Stimulated activated CD4-positive, alpha-beta T cell treated with anti-CD3 and anti-CD28 coated beads, Interleukin-1b, Interleukin-23, amount 100 ng/mL, for 48 hours (primary cell): ENCODE measurements around the gene ABHD1.

Source experiments
- DNase-seq: peaks from one replicate; pipeline ENCODE4 v3.0.0-alpha.2; 2020

ABHD1 gene

GRCh38 chr2:27138111-27138510, 14.5 kb downstream of the ABHD1 start:
- DNase-seq, result no peak

- DNase-seq, result no peak
Observed at GRCh38 chr2:27139310-27139709, 15.7 kb downstream of the ABHD1 start, which contains the start of gene PRR30. Gene PRR30, minus strand, starts transcription at chr2:27139410. Its CDS starts 1,081 bp downstream, at chr2:27138329.

- no peak for DNase-seq
Observed at GRCh38 chr2:27143285-27143684, 19.7 kb downstream of the ABHD1 start.

- DNase-seq, result no peak
Observed at GRCh38 chr2:27145682-27146081, 22.1 kb downstream of the ABHD1 start.

- no peak for DNase-seq
Observed at GRCh38 chr2:27147935-27148334, 24.3 kb downstream of the ABHD1 start.

GRCh38 chr2:27148801-27149439, 25.3 kb downstream of the ABHD1 start, which contains the start of gene TCF23:
Gene TCF23, plus strand, starts transcription at chr2:27149004. Its CDS starts 130 bp downstream, at chr2:27149134.
- DNase-seq, result no peak

GRCh38 chr2:27149570-27150405, 26.2 kb downstream of the ABHD1 start:
- DNase-seq, result no peak

- DNase-seq, result no peak
Observed at GRCh38 chr2:27150639-27151230, 27.1 kb downstream of the ABHD1 start.

- no peak for DNase-seq
Observed at GRCh38 chr2:27152102-27152795, 28.6 kb downstream of the ABHD1 start.

- no peak for DNase-seq
Observed at GRCh38 chr2:27152796-27153464, 29.3 kb downstream of the ABHD1 start.

- DNase-seq, result no peak
Observed at GRCh38 chr2:27154488-27154887, 30.9 kb downstream of the ABHD1 start.

GRCh38 chr2:27155069-27155520, 31.5 kb downstream of the ABHD1 start:
- no peak for DNase-seq

GRCh38 chr2:27158468-27158867, 34.9 kb downstream of the ABHD1 start:
- DNase-seq, result no peak

GRCh38 chr2:27159271-27159670, 35.7 kb downstream of the ABHD1 start:
- DNase-seq, result no peak

GRCh38 chr2:27160191-27160590, 36.6 kb downstream of the ABHD1 start:
- DNase-seq, result no peak

- no peak for DNase-seq
Observed at GRCh38 chr2:27162151-27163121, 38.8 kb downstream of the ABHD1 start.

- no peak for DNase-seq
Observed at GRCh38 chr2:27164960-27165763, 41.5 kb downstream of the ABHD1 start.

GRCh38 chr2:27170581-27171337, 47.1 kb downstream of the ABHD1 start:
- DNase-seq, result no peak

- DNase-seq, result no peak
Observed at GRCh38 chr2:27171351-27171848, 47.8 kb downstream of the ABHD1 start.
